Motor neuron (in vitro differentiated cells): ENCODE measurements around the gene PCDH9. TPM values are rescaled to one million over a fixed set of nuclear protein-coding genes. Genes with fewer than 3 reads are reported as not detected.
"Not testable (repeated sequence)": the region's sequence is repeated elsewhere in the genome, so short reads cannot be mapped to it uniquely, and the experiment has no call there.

ENCODE experiments used
- ATAC-seq, 8 experiments: fragments of 200-7000 bp; cut with Tn5 transposase; replicated peaks in 6 of 8; 2 replicates each; pipeline ENCODE4 v1.8.0; 2021; ENCODE audit warnings: mild to moderate bottlenecking in 8 of 8, moderate library complexity in 8 of 8
- H3K27ac ChIP-seq, 2 donors: fragments of 250-450 bp; sonication (Bioruptor Pico); 2 replicates each; pipeline ENCODE4 v1.9.0; 2021; ENCODE audit warnings: antibody characterized with exemption in 2 of 2, mild to moderate bottlenecking in 2 of 2, moderate library complexity in 1 of 2
- H3K4me1 ChIP-seq, 2 donors: fragments of 250-450 bp; sonication (Bioruptor Pico); replicated peaks in 1 of 2; 2 replicates each; pipeline ENCODE4 v1.6.1; 2021; ENCODE audit warnings: antibody characterized with exemption in 2 of 2, mild to moderate bottlenecking in 2 of 2, moderate library complexity in 1 of 2
- H3K4me3 ChIP-seq, 5 donors: fragments of 250-450 bp; sonication (Bioruptor Pico); 2 replicates each; pipeline ENCODE4 v1.9.0; 2021; ENCODE audit warnings: antibody characterized with exemption in 5 of 5, mild to moderate bottlenecking in 5 of 5, moderate library complexity in 4 of 5
- WGBS, 10 experiments: fragments of 450-650 bp; shearing (Covaris generic); methylation state at CpG; one replicate each; pipeline ENCODE4 v1.0.0; 2022; 5-methylcytosine and 5-hydroxymethylcytosine counted together
- in situ Hi-C, 9 experiments: fragments of 400-800 bp; cut with MboI; loops; one replicate each; pipeline ENCODE4 v1.15.0; 2021; ENCODE audit warnings: low sequenced_read_pairs in 9 of 9, low pct_unique_long_range_greater_than_20kb in 2 of 9; ENCODE audit not compliant: unreplicated experiment in 9 of 9
- total RNA-seq, 8 experiments: library from RNA; unstranded; fragments of 300-600 nt; gene quantifications; 2 replicates each; pipeline versions ENCODE4 v1.2.3 to v1.2.4, GENCODE V29; 2022

Gene PCDH9
- total RNA-seq, 8 experiments from 2014 or later = 0.51 to 201 (median 64.7) TPM

DNA sequence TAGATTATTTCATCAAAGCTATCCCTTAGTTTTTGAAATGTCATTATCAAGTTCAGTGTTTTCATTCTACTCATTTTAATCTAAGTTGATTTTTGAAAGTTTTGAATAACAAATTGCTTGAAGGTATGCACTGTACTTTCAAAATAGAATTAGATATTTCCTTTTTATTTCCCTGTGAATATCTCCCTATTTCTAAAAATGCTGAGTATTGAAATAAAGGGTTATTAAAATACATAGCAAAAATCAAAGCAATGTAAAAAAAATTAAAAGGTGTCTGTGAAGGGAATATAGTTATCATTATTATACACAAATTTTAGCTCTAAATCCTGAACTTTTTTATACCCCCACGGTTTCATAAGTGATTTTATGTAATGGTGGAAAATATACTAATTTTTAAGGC lies 967.8 kb downstream of the PCDH9 start:
- in situ Hi-C loops = no loop called here
- no peak for ATAC-seq
- Histone ChIP-seq H3K4me3 (no peak overlapping the region), H3K4me1 (peaks cover 7 to 13% of the 10 kb centered on the region in 2 donors), H3K27ac (no peak overlapping the region)
- 0 to 100% (median 57%) methylated on average over 1 of the region's 1 CpG; no CpG with 5 or more reads in 1 of the 10 experiments for WGBS, 10 experiments

DNA sequence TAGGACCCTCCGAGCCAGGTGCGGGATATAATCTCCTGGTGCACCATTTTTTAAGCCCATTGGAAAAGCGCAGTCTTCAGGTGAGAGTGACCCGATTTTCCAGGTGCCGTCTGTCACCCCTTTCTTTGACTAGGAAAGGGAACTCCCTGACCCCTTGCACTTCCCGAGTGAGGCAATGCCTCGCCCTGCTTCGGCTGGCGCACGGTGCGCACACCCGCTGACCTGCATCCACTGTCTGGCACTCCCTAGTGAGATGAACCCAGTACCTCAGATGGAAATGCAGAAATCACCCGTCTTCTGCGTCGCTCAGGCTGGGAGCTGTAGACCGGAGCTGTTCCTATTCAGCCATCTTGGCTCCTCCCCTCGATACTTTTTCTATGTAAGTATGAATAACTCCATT lies 970.7 kb downstream of the PCDH9 start:
- WGBS, 10 experiments = 20 to 96% (median 93%) methylated on average over 1 to 5 of the region's 17 CpGs; no CpG with 5 or more reads in 5 of the 10 experiments
- ATAC-seq, H3K27ac ChIP-seq, H3K4me1 ChIP-seq, in situ Hi-C loops, H3K4me3 ChIP-seq: not testable (repeated sequence)
